ENCODE data around the gene ATG4D. TPM values are rescaled to one million over a fixed set of nuclear protein-coding genes. Genes with fewer than 3 reads are reported as not detected.

The ATG4D gene
- total and polyA plus RNA-seq, 2 of the 4 experiments (the other 2 are of a cell fraction), result 8.2 to 21.8 TPM

DNA sequence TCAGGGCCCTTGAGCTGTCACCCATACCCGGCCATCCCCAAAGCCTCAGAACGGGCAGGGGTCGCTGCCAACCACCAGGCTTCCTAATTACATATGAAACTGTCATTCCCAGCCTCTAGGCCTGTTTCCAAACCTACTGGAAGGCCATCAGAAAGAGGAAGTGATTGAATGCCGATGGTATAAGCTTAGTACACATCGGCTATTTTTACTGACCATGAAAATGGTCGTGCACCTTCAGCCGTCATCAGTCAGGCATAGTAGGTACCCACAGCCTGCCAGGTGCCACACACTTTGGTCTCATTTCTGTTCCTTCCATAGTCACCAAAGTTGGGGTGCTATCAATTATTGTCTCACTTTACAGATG is 11.9 kb downstream of the ATG4D start:
- TF ChIP-seq, protein P1, sequence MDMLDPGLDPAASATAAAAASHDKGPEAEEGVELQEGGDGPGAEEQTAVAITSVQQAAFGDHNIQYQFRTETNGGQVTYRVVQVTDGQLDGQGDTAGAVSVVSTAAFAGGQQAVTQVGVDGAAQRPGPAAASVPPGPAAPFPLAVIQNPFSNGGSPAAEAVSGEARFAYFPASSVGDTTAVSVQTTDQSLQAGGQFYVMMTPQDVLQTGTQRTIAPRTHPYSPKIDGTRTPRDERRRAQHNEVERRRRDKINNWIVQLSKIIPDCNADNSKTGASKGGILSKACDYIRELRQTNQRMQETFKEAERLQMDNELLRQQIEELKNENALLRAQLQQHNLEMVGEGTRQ (IDR thresholded peaks at IDR 0.05; ENCODE audit: low read depth, low read length), result no peak
- TF ChIP-seq CEBPB (IDR thresholded peaks at IDR 0.05; ENCODE audit: low read depth, low read length), result no peak
- TF ChIP-seq, protein P2, sequence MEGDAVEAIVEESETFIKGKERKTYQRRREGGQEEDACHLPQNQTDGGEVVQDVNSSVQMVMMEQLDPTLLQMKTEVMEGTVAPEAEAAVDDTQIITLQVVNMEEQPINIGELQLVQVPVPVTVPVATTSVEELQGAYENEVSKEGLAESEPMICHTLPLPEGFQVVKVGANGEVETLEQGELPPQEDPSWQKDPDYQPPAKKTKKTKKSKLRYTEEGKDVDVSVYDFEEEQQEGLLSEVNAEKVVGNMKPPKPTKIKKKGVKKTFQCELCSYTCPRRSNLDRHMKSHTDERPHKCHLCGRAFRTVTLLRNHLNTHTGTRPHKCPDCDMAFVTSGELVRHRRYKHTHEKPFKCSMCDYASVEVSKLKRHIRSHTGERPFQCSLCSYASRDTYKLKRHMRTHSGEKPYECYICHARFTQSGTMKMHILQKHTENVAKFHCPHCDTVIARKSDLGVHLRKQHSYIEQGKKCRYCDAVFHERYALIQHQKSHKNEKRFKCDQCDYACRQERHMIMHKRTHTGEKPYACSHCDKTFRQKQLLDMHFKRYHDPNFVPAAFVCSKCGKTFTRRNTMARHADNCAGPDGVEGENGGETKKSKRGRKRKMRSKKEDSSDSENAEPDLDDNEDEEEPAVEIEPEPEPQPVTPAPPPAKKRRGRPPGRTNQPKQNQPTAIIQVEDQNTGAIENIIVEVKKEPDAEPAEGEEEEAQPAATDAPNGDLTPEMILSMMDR (conservative IDR thresholded peaks at IDR 0.05; ENCODE audit: low read depth, low read length), result no peak
- TF ChIP-seq CHD1 (IDR thresholded peaks at IDR 0.05; ENCODE audit: low read depth, low read length), result no peak
- TF ChIP-seq MAZ (IDR thresholded peaks at IDR 0.05; ENCODE audit: borderline replicate concordance, low read depth, low read length), result no peak
- TF ChIP-seq SMC3 (IDR thresholded peaks at IDR 0.05; ENCODE audit: low read depth, low read length), result no peak
- no peak for TF ChIP-seq RCOR1 (IDR thresholded peaks at IDR 0.05; ENCODE audit: insufficient replicate concordance, low read length)
- no peak for TF ChIP-seq RAD21 (IDR thresholded peaks at IDR 0.05; ENCODE audit: low read length)
- no peak for TF ChIP-seq RFX5 (IDR thresholded peaks at IDR 0.05; ENCODE audit: low read depth, low read length)
- TF ChIP-seq NFE2L2 (IDR thresholded peaks at IDR 0.05; ENCODE audit: low read depth, low read length), result no peak
- TF ChIP-seq FOS (IDR thresholded peaks at IDR 0.05; ENCODE audit: low read depth, low read length), result no peak
- Histone ChIP-seq H3K79me1 (ENCODE audit: low read depth in 1 of 2, low read length in 2 of 2) (no peaks in the 10 kb centered on the region), H3K36me3 (ENCODE audit: control insufficient read depth, insufficient read depth, low read length) (peaks cover 71% of the 10 kb centered on the region), H3K9me1 (ENCODE audit: insufficient read depth, low read length) (no peaks in the 10 kb centered on the region), H3K4me1 (ENCODE audit: control insufficient read depth, insufficient read depth, low read length) (no peaks in the 10 kb centered on the region), H2AFZ (replicated peaks; ENCODE audit: low read length, poor library complexity) (no peak overlapping the region), H3K56ac (ENCODE audit: extremely low read depth, insufficient read depth, low read length) (no peak overlapping the region), H3K9ac (ENCODE audit: low read depth, low read length) (no peak overlapping the region), H3K4ac (ENCODE audit: low read depth, low read length) (no peak overlapping the region), H4K5ac (ENCODE audit: low read depth, low read length) (no peak overlapping the region), H4K8ac (ENCODE audit: low read depth in 2 of 2, low read length in 2 of 2) (no peak overlapping the region), H4K20me1 (ENCODE audit: insufficient read depth, low read length) (peaks cover 4% of the 10 kb centered on the region; the same call in 1 of the 2 replicates), H2AK5ac (ENCODE audit: low read depth, low read length) (no peak overlapping the region), H3K4me2 (ENCODE audit: low read depth, low read length) (no peak overlapping the region), H2AK9ac (replicated peaks; ENCODE audit: low read depth, low read length, poor library complexity) (no peak overlapping the region), H3K27me3 (ENCODE audit: control insufficient read depth, insufficient read depth, low read length) (no peaks in the 10 kb centered on the region), H3K23ac (ENCODE audit: low read depth, low read length) (no peak overlapping the region), H3K4me3 (ENCODE audit: insufficient read depth, low read depth, low read length) (no peak overlapping the region), H3K9me3 (ENCODE audit: control insufficient read depth, insufficient read depth, low read length) (no peaks in the 10 kb centered on the region), H2BK5ac (ENCODE audit: low read depth, low read length, poor library complexity, severe bottlenecking) (no peak overlapping the region), H3K27ac (ENCODE audit: insufficient read depth, low read length) (no peak overlapping the region), H3K14ac (replicated peaks; ENCODE audit: low read depth, low read length) (no peak overlapping the region), H3K18ac (ENCODE audit: low read depth, low read length) (no peak overlapping the region), H2BK20ac (ENCODE audit: low read depth, low read length) (no peak overlapping the region), H2BK120ac (ENCODE audit: low read depth, low read length) (no peak overlapping the region), H4K91ac (ENCODE audit: insufficient read depth, low read depth, low read length) (no peak overlapping the region), H2BK15ac (ENCODE audit: low read depth, low read length) (no peak overlapping the region)
- intact Hi-C loops (cut with micrococcal nuclease), result no loop called here
- ChIA-PET CTCF (interaction anchor here (1.1 kb wide), 1 partner anchor 21 kb away, joined by 3 read pairs; no protein-coding TSS in a partner anchor), POLR2A (ENCODE audit: unreplicated experiment) (interaction anchor here (0.5 kb wide), 1 partner anchor 8 kb away, joined by 6 read pairs; no protein-coding TSS in a partner anchor)
- DNase-seq (no peak), ATAC-seq (ENCODE audit: low read depth) (no peak)
- dilution Hi-C loops (cut with HindIII; ENCODE audit: low sequenced_read_pairs, unreplicated experiment), result no loop called here
- BruUV-seq (replicated peaks), result no TSS peak
- in situ Hi-C loops (cut with MboI; ENCODE audit: low sequenced_read_pairs), result no loop called here
- WGBS, 2 experiments (ENCODE audit: extremely low coverage in 2 of 2, insufficient read length in 1 of 2), result 100% methylated on average over 1 of the region's 7 CpGs; no CpG with 5 or more reads in 1 of the 2 experiments
